ENCODE results near the gene SERPINI2.
"Not testable (repeated sequence)": the region's sequence is repeated elsewhere in the genome, so short reads cannot be mapped to it uniquely, and the experiment has no call there.

SERPINI2 gene

DNA sequence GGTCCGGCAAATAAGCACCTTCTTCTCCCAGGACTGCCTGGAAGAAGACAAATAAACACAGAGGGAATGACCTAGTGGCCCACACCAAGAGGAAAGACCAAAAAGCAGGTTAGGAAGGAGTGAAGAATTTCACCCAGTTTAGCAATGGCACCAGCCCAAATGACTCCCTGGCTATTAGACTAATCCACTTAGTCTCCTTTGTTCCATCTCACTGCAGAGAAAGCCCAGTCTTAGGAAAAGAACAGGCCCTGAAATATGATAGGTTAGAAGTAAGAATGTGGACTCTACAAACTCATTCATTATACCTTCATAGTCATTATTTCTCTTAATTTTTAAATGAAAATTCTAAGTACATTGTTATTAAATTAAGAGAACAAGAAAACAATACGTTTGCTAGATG lies 23.2 kb downstream of the SERPINI2 start:
- no CpG with 5 or more reads among the region's 2 CpGs for WGBS (ENCODE audit: insufficient coverage, insufficient read length)
- Histone ChIP-seq H3K9me3 (ENCODE audit: control insufficient read depth, insufficient read depth, low read length) (no peaks in the 10 kb centered on the region), H3K4me1 (ENCODE audit: control insufficient read depth, insufficient read depth, low read length) (no peaks in the 10 kb centered on the region; the same call in 1 of the 2 replicates), H3K27me3 (ENCODE audit: control insufficient read depth, insufficient read depth, low read length) (no peaks in the 10 kb centered on the region), H3K4me3 (ENCODE audit: low read length) (no peak overlapping the region), H3K36me3 (ENCODE audit: control insufficient read depth, insufficient read depth, low read length) (no peaks in the 10 kb centered on the region), H3K27ac (ENCODE audit: low read length) (no peak overlapping the region)
- DNase-seq (ENCODE audit: low read depth, low spot score) = no peak

DNA sequence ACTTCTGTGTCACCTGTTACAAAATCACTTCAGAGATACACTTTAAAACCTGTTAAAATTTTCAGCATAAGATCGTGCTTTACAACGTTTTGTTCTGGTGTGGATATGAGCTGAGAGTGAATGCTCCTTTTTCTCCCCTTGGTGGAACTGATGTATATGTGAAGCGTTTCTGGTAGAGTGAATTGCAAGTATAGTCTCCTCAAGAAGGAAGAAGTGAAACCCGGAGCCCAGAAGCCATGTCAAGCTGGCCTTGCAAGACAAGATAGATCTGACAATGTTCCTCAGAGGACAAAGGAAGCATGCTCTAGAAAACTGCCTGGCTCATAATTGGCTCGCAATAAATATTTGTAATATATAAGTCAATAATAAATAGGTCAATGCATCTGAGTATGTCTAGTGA lies 23.6 kb downstream of the SERPINI2 start:
- Histone ChIP-seq H3K27me3 (ENCODE audit: control insufficient read depth, insufficient read depth, low read length) (no peaks in the 10 kb centered on the region), H3K4me3 (ENCODE audit: low read length) (no peak overlapping the region), H3K9me3 (ENCODE audit: control insufficient read depth, insufficient read depth, low read length) (no peaks in the 10 kb centered on the region), H3K4me1 (ENCODE audit: control insufficient read depth, insufficient read depth, low read length) (no peaks in the 10 kb centered on the region; the same call in 1 of the 2 replicates), H3K27ac (ENCODE audit: low read length) (no peak overlapping the region), H3K36me3 (ENCODE audit: control insufficient read depth, insufficient read depth, low read length) (no peaks in the 10 kb centered on the region)
- no peak for DNase-seq (ENCODE audit: low read depth, low spot score)
- no CpG with 5 or more reads among the region's 5 CpGs for WGBS (ENCODE audit: insufficient coverage, insufficient read length)

DNA sequence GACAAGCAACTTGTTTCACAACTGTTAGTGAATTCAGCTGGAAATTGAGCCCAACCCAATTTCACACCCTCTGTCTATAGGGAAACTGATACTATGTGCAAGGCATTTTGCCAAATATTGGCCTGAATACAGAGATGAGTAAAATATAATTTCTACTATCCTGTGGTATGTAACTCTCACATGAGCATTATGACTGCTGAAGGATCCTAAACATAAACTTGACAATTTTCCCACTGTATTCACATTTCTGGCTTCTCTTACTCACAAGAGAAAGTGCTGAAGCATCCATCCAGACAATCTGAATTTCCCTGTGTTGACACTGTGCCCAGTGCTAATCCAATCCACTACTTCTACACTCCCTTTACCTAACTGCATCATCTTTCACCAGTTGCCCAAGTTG lies 28.4 kb downstream of the SERPINI2 start:
- Histone ChIP-seq H3K27me3 (ENCODE audit: control insufficient read depth, insufficient read depth, low read length) (no peaks in the 10 kb centered on the region), H3K36me3 (ENCODE audit: control insufficient read depth, insufficient read depth, low read length) (no peaks in the 10 kb centered on the region), H3K9me3 (ENCODE audit: control insufficient read depth, insufficient read depth, low read length) (no peaks in the 10 kb centered on the region), H3K27ac (ENCODE audit: low read length) (no peak overlapping the region), H3K4me1 (ENCODE audit: control insufficient read depth, insufficient read depth, low read length) (no peaks in the 10 kb centered on the region), H3K4me3 (ENCODE audit: low read length) (no peak overlapping the region)
- DNase-seq (ENCODE audit: low read depth, low spot score) = no peak

DNA sequence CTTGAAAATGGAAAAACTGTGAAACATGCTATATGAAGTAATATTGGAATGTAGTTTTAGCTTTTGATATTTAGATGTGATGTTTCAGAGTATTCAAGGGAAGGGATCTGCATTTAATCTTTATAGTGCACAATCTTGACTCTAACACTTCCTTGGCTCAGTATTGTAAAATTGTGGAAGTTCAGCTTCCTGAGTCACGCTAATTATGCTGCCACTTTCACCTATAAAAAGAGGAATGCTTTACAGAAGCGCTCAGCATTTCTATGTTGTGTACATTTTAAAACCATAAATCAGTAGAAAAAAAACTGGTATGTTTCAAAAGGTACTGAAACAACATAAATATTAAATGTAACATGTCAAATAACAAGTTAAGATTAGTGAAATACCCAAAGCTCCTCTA lies 32.6 kb downstream of the SERPINI2 start:
- Histone ChIP-seq H3K4me3 (ENCODE audit: low read length) (no peak overlapping the region), H3K9me3 (ENCODE audit: control insufficient read depth, insufficient read depth, low read length) (no peaks in the 10 kb centered on the region), H3K36me3 (ENCODE audit: control insufficient read depth, insufficient read depth, low read length) (no peaks in the 10 kb centered on the region), H3K4me1 (ENCODE audit: control insufficient read depth, insufficient read depth, low read length) (no peaks in the 10 kb centered on the region), H3K27ac (ENCODE audit: low read length) (no peak overlapping the region), H3K27me3 (ENCODE audit: control insufficient read depth, insufficient read depth, low read length) (no peaks in the 10 kb centered on the region)
- WGBS (ENCODE audit: insufficient coverage, insufficient read length) = no CpG with 5 or more reads among the region's 2 CpGs
- DNase-seq (ENCODE audit: low read depth, low spot score) = no peak

DNA sequence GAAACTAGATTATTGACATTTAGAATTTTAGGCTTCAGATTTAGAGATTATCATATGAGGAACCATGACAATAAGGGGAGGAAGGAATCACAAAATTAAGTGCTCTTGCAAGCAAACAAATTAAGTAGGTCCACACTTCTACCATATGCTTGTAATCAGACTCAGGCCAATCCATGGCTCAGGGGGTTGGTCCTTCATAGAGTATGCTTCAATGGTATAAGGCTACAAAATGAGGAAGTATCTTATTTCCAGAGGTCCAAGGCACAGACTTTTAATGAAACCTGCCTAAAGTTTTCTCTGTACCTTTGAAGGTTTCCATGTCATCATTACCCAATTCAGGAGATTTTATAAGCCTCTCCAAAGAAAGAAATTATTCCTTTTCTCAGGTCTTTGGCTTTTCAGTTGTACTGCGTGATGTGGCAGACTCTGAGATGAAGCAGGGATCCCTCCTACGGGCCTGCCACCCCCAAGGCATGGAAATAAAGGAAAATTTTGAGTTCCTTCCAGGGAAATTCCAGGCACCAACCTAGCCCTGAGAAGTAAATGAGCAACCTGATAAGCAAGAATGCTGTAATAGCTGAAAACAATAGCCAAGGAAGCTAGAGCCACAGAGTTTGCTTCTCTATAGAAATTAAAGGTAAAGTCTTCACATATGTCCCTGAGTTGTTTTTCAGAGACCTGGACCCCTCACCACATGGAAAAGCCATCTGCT lies 36.3 kb downstream of the SERPINI2 start:
- H3K27ac ChIP-seq (ENCODE audit: low read length) = no peak overlapping the region
- no peaks in the 10 kb centered on the region for H3K27me3 ChIP-seq (ENCODE audit: control insufficient read depth, insufficient read depth, low read length)
- H3K36me3 ChIP-seq (ENCODE audit: control insufficient read depth, insufficient read depth, low read length) = no peaks in the 10 kb centered on the region
- no peak for DNase-seq (ENCODE audit: low read depth, low spot score)
- no peaks in the 10 kb centered on the region for H3K9me3 ChIP-seq (ENCODE audit: control insufficient read depth, insufficient read depth, low read length)
- H3K4me1 ChIP-seq (ENCODE audit: control insufficient read depth, insufficient read depth, low read length) = no peaks in the 10 kb centered on the region
- WGBS (ENCODE audit: insufficient coverage, insufficient read length) = no CpG with 5 or more reads among the region's 2 CpGs
- no peak overlapping the region for H3K4me3 ChIP-seq (ENCODE audit: low read length)

DNA sequence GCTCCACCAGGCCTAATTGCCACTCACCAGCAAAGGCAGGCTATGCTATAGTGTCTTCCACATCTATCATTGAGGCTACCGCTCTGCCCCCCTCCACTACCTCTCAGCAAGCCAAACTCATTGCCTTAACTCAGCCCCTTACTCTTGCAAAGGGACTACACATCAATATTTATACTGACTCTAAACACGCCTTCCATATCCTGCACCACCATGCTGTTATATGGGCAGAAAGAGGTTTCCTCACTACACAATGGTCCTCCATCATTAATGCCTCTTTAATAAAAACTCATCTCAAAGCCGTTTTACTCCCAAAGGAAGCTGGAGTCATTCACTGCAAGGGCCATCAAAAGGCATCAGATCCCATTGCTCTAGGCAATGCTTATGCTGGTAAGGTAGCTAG lies 46.9 kb downstream of the SERPINI2 start:
- WGBS (ENCODE audit: insufficient coverage, insufficient read length) = no CpG with 5 or more reads among the region's 3 CpGs

DNA sequence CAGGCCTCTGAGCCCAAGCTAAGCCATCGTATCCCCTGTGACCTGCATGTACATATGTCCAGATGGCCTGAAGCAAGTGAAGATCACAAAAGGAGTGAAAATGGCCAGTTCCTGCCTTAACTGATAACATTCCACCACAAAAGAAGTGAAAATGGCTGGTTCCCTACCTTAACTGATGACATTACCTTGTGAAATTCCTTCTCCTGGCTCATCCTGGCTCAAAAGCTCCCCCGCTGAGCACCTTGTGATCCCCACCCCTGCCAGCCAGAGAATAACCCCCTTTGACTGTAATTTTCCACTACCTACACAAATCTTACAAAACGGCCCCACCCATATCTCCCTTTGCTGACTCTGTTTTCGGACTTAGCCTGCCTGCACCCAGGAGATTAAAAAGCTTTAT lies 51.4 kb downstream of the SERPINI2 start:
- not testable (repeated sequence) for H3K27ac ChIP-seq (ENCODE audit: low read length); H3K36me3 ChIP-seq (ENCODE audit: control insufficient read depth, insufficient read depth, low read length); H3K4me1 ChIP-seq (ENCODE audit: control insufficient read depth, insufficient read depth, low read length); DNase-seq (ENCODE audit: low read depth, low spot score); H3K4me3 ChIP-seq (ENCODE audit: low read length); H3K9me3 ChIP-seq (ENCODE audit: control insufficient read depth, insufficient read depth, low read length); H3K27me3 ChIP-seq (ENCODE audit: control insufficient read depth, insufficient read depth, low read length)
- WGBS (ENCODE audit: insufficient coverage, insufficient read length) = no CpG with 5 or more reads among the region's 4 CpGs

More for the DNA sequence above, 46.9 kb downstream of the SERPINI2 start:
- H3K27me3 ChIP-seq (ENCODE audit: control insufficient read depth, insufficient read depth, low read length); H3K4me1 ChIP-seq (ENCODE audit: control insufficient read depth, insufficient read depth, low read length); H3K9me3 ChIP-seq (ENCODE audit: control insufficient read depth, insufficient read depth, low read length); H3K27ac ChIP-seq (ENCODE audit: low read length); H3K4me3 ChIP-seq (ENCODE audit: low read length); DNase-seq (ENCODE audit: low read depth, low spot score); H3K36me3 ChIP-seq (ENCODE audit: control insufficient read depth, insufficient read depth, low read length): not testable (repeated sequence)

DNA sequence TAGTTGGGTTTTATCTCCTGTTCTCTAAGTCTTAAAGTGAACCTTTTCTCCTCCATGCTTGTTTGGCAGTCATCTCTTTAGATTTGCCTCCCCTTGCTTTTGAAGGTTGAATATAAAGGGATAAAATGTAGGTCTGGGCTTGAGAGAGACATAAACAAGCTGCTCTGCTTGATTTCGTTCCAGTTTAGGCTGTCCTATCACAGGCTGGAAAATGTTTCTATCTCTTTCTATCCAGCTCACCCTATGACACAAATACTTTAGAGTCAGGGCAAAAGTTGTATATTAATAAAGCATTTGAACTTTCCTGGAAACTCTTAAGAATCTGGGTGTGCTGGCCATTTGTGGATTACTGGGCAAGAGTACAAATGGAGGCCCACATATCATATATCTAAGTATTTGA lies 64.2 kb downstream of the SERPINI2 start:
- no CpG with 5 or more reads among the region's 1 CpG for WGBS (ENCODE audit: insufficient coverage, insufficient read length)
- no peaks in the 10 kb centered on the region for H3K4me1 ChIP-seq (ENCODE audit: control insufficient read depth, insufficient read depth, low read length)
- H3K36me3 ChIP-seq (ENCODE audit: control insufficient read depth, insufficient read depth, low read length) = no peaks in the 10 kb centered on the region
- H3K27ac ChIP-seq (ENCODE audit: low read length) = no peak overlapping the region
- H3K4me3 ChIP-seq (ENCODE audit: low read length) = no peak overlapping the region
- H3K27me3 ChIP-seq (ENCODE audit: control insufficient read depth, insufficient read depth, low read length) = no peaks in the 10 kb centered on the region
- H3K9me3 ChIP-seq (ENCODE audit: control insufficient read depth, insufficient read depth, low read length) = no peaks in the 10 kb centered on the region
- DNase-seq (ENCODE audit: low read depth, low spot score) = no peak

DNA sequence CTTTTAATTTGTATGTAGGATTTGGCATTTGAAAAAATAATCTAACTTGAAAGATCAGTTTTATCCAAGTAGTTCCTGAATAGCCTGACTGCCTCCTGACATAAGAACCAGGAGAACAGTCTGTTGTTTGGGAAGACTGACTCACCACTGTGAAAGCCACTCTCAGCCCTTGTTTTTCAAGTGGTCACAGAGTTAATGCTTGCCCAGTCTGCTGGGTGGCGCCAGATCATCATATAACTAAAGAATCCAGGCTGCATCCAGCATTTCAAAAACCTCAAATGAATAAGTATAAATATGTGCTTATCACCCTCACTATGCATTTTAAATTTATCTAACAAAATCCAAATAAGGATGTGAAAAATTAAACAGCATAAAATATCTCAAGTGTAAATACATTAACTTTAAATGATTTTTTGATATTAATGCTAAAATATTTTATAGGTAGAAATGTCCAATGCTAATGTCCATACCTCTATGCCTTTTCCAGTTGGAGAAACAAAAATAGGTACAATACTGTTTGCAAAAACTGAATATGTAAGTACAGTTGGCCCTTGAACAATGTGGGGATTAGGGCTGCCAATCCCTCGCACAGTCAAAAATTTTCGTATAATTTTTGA lies 66.9 kb downstream of the SERPINI2 start:
- Histone ChIP-seq H3K4me1 (ENCODE audit: control insufficient read depth, insufficient read depth, low read length) (no peaks in the 10 kb centered on the region), H3K27me3 (ENCODE audit: control insufficient read depth, insufficient read depth, low read length) (no peaks in the 10 kb centered on the region), H3K9me3 (ENCODE audit: control insufficient read depth, insufficient read depth, low read length) (no peaks in the 10 kb centered on the region), H3K36me3 (ENCODE audit: control insufficient read depth, insufficient read depth, low read length) (no peaks in the 10 kb centered on the region), H3K4me3 (ENCODE audit: low read length) (no peak overlapping the region), H3K27ac (ENCODE audit: low read length) (no peak overlapping the region)
- DNase-seq (ENCODE audit: low read depth, low spot score) = peak; percentile 55
- WGBS (ENCODE audit: insufficient coverage, insufficient read length) = no CpG with 5 or more reads among the region's 3 CpGs

DNA sequence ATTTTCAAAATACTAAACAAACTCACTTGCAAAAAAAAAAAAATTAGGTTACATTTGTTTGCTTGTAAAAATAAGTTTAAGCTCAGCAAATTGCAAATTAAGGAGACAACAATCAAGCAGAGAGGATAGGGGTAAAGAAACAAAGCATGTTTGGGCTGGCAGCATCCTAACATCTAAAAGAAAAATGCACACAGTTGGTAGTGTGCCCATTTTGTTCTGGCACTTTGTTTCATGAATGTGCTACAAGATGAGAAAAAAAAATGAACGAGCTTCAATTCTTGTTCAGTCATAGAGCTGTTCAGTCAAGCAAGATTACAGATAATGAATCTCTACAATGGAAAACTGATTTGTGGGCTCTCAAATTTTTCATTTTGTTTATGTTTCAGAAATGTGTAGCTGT lies 76.0 kb downstream of the SERPINI2 start:
- Histone ChIP-seq H3K9me3 (ENCODE audit: control insufficient read depth, insufficient read depth, low read length) (no peaks in the 10 kb centered on the region), H3K4me1 (ENCODE audit: control insufficient read depth, insufficient read depth, low read length) (no peaks in the 10 kb centered on the region), H3K27me3 (ENCODE audit: control insufficient read depth, insufficient read depth, low read length) (no peaks in the 10 kb centered on the region), H3K36me3 (ENCODE audit: control insufficient read depth, insufficient read depth, low read length) (no peaks in the 10 kb centered on the region), H3K27ac (ENCODE audit: low read length) (no peak overlapping the region), H3K4me3 (ENCODE audit: low read length) (no peak overlapping the region)
- no CpG with 5 or more reads among the region's 1 CpG for WGBS (ENCODE audit: insufficient coverage, insufficient read length)
- no peak for DNase-seq (ENCODE audit: low read depth, low spot score)

DNA sequence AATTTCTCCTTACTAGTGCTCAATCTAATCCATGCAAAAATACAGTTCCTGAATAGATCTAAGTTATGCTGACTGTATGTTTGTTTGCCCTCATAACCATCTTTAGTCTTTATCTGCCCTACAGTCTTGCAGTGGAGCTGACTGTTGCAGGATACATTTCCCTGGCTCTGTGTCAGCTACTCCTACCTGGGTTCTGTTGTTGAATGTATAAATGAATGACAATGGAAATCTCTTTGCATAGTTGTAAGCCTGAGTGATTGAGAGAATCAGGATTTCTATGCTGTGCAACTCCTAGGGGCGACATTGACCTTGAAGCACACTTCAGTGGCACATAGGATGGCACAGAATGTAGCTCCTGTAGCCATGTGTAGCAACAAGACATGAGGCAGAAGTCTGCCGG lies 77.8 kb downstream of the SERPINI2 start:
- H3K9me3 ChIP-seq (ENCODE audit: control insufficient read depth, insufficient read depth, low read length) = no peaks in the 10 kb centered on the region
- no CpG with 5 or more reads among the region's 2 CpGs for WGBS (ENCODE audit: insufficient coverage, insufficient read length)
- H3K4me1 ChIP-seq (ENCODE audit: control insufficient read depth, insufficient read depth, low read length) = no peaks in the 10 kb centered on the region
- no peak for DNase-seq (ENCODE audit: low read depth, low spot score)
- no peaks in the 10 kb centered on the region for H3K27me3 ChIP-seq (ENCODE audit: control insufficient read depth, insufficient read depth, low read length)
- no peaks in the 10 kb centered on the region for H3K36me3 ChIP-seq (ENCODE audit: control insufficient read depth, insufficient read depth, low read length)
- no peak overlapping the region for H3K4me3 ChIP-seq (ENCODE audit: low read length)
- H3K27ac ChIP-seq (ENCODE audit: low read length) = no peak overlapping the region
